DND-41 (cell line): ENCODE results near the gene METAP1D.
"Not testable (repeated sequence)": the region's sequence is repeated elsewhere in the genome, so short reads cannot be mapped to it uniquely, and the experiment has no call there.

Experiments
- ATAC-seq: fragments of 200-7000 bp; cut with Tn5 transposase; 3 replicates; pipeline ENCODE4 v1.9.1; 2021; ENCODE audit warnings: low read depth; ENCODE audit not compliant: insufficient read depth
- DNase-seq: peaks from one replicate; pipeline ENCODE4 v3.0.0-alpha.2; 2020
- H2AFZ ChIP-seq: 2 replicates; pipeline ENCODE4 v1.6.0; 2012; ENCODE audit warnings: low read depth, low read length
- H3K27ac ChIP-seq: 2 replicates; pipeline ENCODE4 v1.5.1; 2012; ENCODE audit warnings: low read length, inconsistent platforms
- H3K27me3 ChIP-seq: fragments of 200-600 bp; sonication (generic); 2 replicates; pipeline ENCODE4 v1.6.0; 2012; ENCODE audit warnings: low read length, mild to moderate bottlenecking, inconsistent platforms; ENCODE audit not compliant: insufficient read depth, poor library complexity
- H3K36me3 ChIP-seq: 2 replicates; pipeline ENCODE4 v1.5.1; 2012; ENCODE audit warnings: low read length, inconsistent platforms; ENCODE audit not compliant: insufficient read depth
- H3K4me1 ChIP-seq: 2 replicates; pipeline ENCODE4 v1.5.1; 2012; ENCODE audit warnings: mild to moderate bottlenecking, low read length; ENCODE audit not compliant: insufficient read depth
- H3K4me2 ChIP-seq: 2 replicates; pipeline ENCODE4 v1.6.0; 2012; ENCODE audit warnings: mild to moderate bottlenecking, moderate library complexity, low read length, inconsistent platforms; ENCODE audit not compliant: insufficient read depth
- H3K4me3 ChIP-seq, 2 experiments: fragments of 200-600 bp in 1 of 2; shearing (Covaris generic) in 1 of 2; 2 replicates each; pipeline ENCODE4 v1.5.1; 2012 to 2016; ENCODE audit warnings: inconsistent platforms in 2 of 2, low read length in 2 of 2, mild to moderate bottlenecking in 2 of 2, low read depth in 1 of 2, moderate library complexity in 1 of 2
- H3K79me2 ChIP-seq: 2 replicates; pipeline ENCODE4 v1.6.0; 2012; ENCODE audit warnings: low read length, inconsistent platforms; ENCODE audit not compliant: insufficient read depth
- H3K9ac ChIP-seq: 2 replicates; pipeline ENCODE4 v1.6.0; 2012; ENCODE audit warnings: low read depth, mild to moderate bottlenecking, inconsistent platforms, low read length, moderate library complexity
- H3K9me3 ChIP-seq: 2 replicates; pipeline ENCODE4 v1.5.1; 2012; ENCODE audit warnings: low read length, moderate library complexity, mild to moderate bottlenecking, inconsistent platforms; ENCODE audit not compliant: insufficient read depth, severe bottlenecking
- H4K20me1 ChIP-seq: 2 replicates; pipeline ENCODE4 v1.6.0; 2012; ENCODE audit warnings: low read length; ENCODE audit not compliant: insufficient read depth
- CTCF ChIP-seq: IDR thresholded peaks from 2 replicates; pipeline ENCODE4 v1.5.1; 2012; ENCODE audit warnings: borderline replicate concordance, low read length, moderate library complexity, mild to moderate bottlenecking; ENCODE audit not compliant: poor library complexity, severe bottlenecking; ENCODE audit errors: extremely low read depth
- EZH2 ChIP-seq: IDR thresholded peaks from 3 replicates; pipeline ENCODE4 v1.6.1; 2012; ENCODE audit warnings: borderline replicate concordance, low read depth, mild to moderate bottlenecking, moderate library complexity, low read length, inconsistent platforms; ENCODE audit not compliant: severe bottlenecking

Gene METAP1D

GRCh38 chr2:172062402-172063004, 62.8 kb downstream of the METAP1D start:
- Histone ChIP-seq H2AFZ (no peak overlapping the region), H4K20me1 (no peaks in the 10 kb centered on the region), H3K27ac (no peak overlapping the region), H3K4me3 (no peak overlapping the region), H3K36me3 (no peaks in the 10 kb centered on the region), H3K9me3 (no peaks in the 10 kb centered on the region), H3K4me1 (no peaks in the 10 kb centered on the region), H3K79me2 (no peaks in the 10 kb centered on the region), H3K27me3 (no peaks in the 10 kb centered on the region), H3K4me2 (no peak overlapping the region), H3K9ac (no peak overlapping the region)
- TF ChIP-seq EZH2, result no peak
- ATAC-seq (no peak), DNase-seq (no peak)

- H3K36me3 ChIP-seq, result no peaks in the 10 kb centered on the region
- H2AFZ ChIP-seq, result no peak overlapping the region
- no peak for DNase-seq
- H3K9me3 ChIP-seq, result no peaks in the 10 kb centered on the region
- no peak for TF ChIP-seq CTCF
- no peak for TF ChIP-seq EZH2
- no peaks in the 10 kb centered on the region for H3K27me3 ChIP-seq
- H3K4me3 ChIP-seq, result no peak overlapping the region
- H3K4me2 ChIP-seq, result no peak overlapping the region
- H3K27ac ChIP-seq, result no peak overlapping the region
- H4K20me1 ChIP-seq, result no peaks in the 10 kb centered on the region
- H3K4me1 ChIP-seq, result no peaks in the 10 kb centered on the region
- H3K79me2 ChIP-seq, result no peaks in the 10 kb centered on the region
- H3K9ac ChIP-seq, result no peak overlapping the region
- ATAC-seq, result no peak
Measured at GRCh38 chr2:172063446-172063845, 63.7 kb downstream of the METAP1D start.

- ATAC-seq, result no peak
- H3K4me2 ChIP-seq, result no peak overlapping the region
- no peak for DNase-seq
- TF ChIP-seq EZH2, result no peak
- TF ChIP-seq CTCF, result no peak
- no peaks in the 10 kb centered on the region for H3K27me3 ChIP-seq
- no peak overlapping the region for H2AFZ ChIP-seq
- H3K4me1 ChIP-seq, result no peaks in the 10 kb centered on the region
- no peak overlapping the region for H3K27ac ChIP-seq
- H4K20me1 ChIP-seq, result no peaks in the 10 kb centered on the region
- H3K36me3 ChIP-seq, result no peaks in the 10 kb centered on the region
- no peaks in the 10 kb centered on the region for H3K79me2 ChIP-seq
- H3K4me3 ChIP-seq, result no peak overlapping the region
- H3K9me3 ChIP-seq, result no peaks in the 10 kb centered on the region
- no peak overlapping the region for H3K9ac ChIP-seq
Measured at GRCh38 chr2:172065111-172065510, 65.4 kb downstream of the METAP1D start.

- ATAC-seq, result no peak
- Histone ChIP-seq H3K4me2 (no peak overlapping the region), H3K4me1 (no peaks in the 10 kb centered on the region), H2AFZ (no peak overlapping the region), H3K36me3 (no peaks in the 10 kb centered on the region), H3K9ac (no peak overlapping the region), H3K79me2 (no peaks in the 10 kb centered on the region), H3K27ac (no peak overlapping the region), H3K27me3 (no peaks in the 10 kb centered on the region), H3K4me3 (no peak overlapping the region), H4K20me1 (no peaks in the 10 kb centered on the region), H3K9me3 (no peaks in the 10 kb centered on the region)
- DNase-seq, result no peak
- TF ChIP-seq EZH2, result no peak
- no peak for TF ChIP-seq CTCF
Measured at GRCh38 chr2:172066394-172066886, 66.7 kb downstream of the METAP1D start.

- not testable (repeated sequence) for ATAC-seq
Measured at GRCh38 chr2:172067905-172068304, 68.2 kb downstream of the METAP1D start.

More at GRCh38 chr2:172067905-172068304, 68.2 kb downstream of the METAP1D start:
- DNase-seq, H3K27me3 ChIP-seq, H4K20me1 ChIP-seq, H3K4me3 ChIP-seq, H3K27ac ChIP-seq, H3K9me3 ChIP-seq, H3K4me2 ChIP-seq, H2AFZ ChIP-seq, H3K36me3 ChIP-seq, H3K9ac ChIP-seq, H3K79me2 ChIP-seq, H3K4me1 ChIP-seq: not testable (repeated sequence)
